C4-2B (cell line): Measurements from ENCODE around the gene PAK1.

Experiments used
- H3K27ac ChIP-seq: fragments of 450-650 bp; 2 replicates; pipeline ENCODE4 v1.5.1; 2017
- CTCF ChIP-seq: fragments of 450-650 bp; conservative IDR thresholded peaks from 2 replicates; pipeline ENCODE4 v1.5.1; 2017; ENCODE audit warnings: mild to moderate bottlenecking
- ZFX ChIP-seq: fragments of 450-650 bp; IDR thresholded peaks from 2 replicates; pipeline ENCODE4 v1.6.1; 2017

The PAK1 gene

GRCh38 chr11:77284476-77285468 is 189.1 kb downstream of the PAK1 start:
- TF ChIP-seq CTCF, result no peak
- no peak for TF ChIP-seq ZFX
- H3K27ac ChIP-seq, result no peak overlapping the region

GRCh38 chr11:77283101-77283500 is 190.8 kb downstream of the PAK1 start:
- no peak overlapping the region for H3K27ac ChIP-seq
- no peak for TF ChIP-seq CTCF
- no peak for TF ChIP-seq ZFX

GRCh38 chr11:77278595-77279506 is 195.0 kb downstream of the PAK1 start:
- H3K27ac ChIP-seq, result no peak overlapping the region
- no peak for TF ChIP-seq ZFX
- no peak for TF ChIP-seq CTCF

- no peak for TF ChIP-seq ZFX
- no peak for TF ChIP-seq CTCF
Observed at GRCh38 chr11:77276271-77276670, 197.6 kb downstream of the PAK1 start.

More at GRCh38 chr11:77276271-77276670, 197.6 kb downstream of the PAK1 start:
- H3K27ac ChIP-seq, result no peak overlapping the region
